ENCODE data around the gene ATP23.

GRCh38 chr12:57904426-57904825 lies 36.9 kb upstream of the ATP23 start:
- TF ChIP-seq CTCF (conservative IDR thresholded peaks at IDR 0.05; ENCODE audit: low read length) (no peak), EZH2phosphoT487 (IDR thresholded peaks at IDR 0.05; ENCODE audit: borderline replicate concordance, low read depth, low read length) (no peak)
